WERI-Rb-1 (cell line): ENCODE results near the gene NT5DC1.

ENCODE experiments used
- DNase-seq: peaks from one replicate; pipeline ENCODE4 v3.0.0-alpha.2; 2020
- H3K27ac ChIP-seq: fragments of 250-450 bp; sonication (Bioruptor Pico); 2 replicates; pipeline ENCODE4 v1.5.1; 2020; ENCODE audit warnings: mild to moderate bottlenecking, moderate library complexity
- H3K27me3 ChIP-seq: fragments of 250-450 bp; sonication (Bioruptor Pico); 2 replicates; pipeline ENCODE4 v1.5.1; 2021; ENCODE audit warnings: mild to moderate bottlenecking, low read depth, moderate library complexity; ENCODE audit not compliant: insufficient read depth, severe bottlenecking
- H3K36me3 ChIP-seq: fragments of 250-450 bp; sonication (Bioruptor Pico); 2 replicates; pipeline ENCODE4 v1.5.1; 2020; ENCODE audit warnings: mild to moderate bottlenecking, moderate library complexity
- H3K4me3 ChIP-seq: 2 replicates; pipeline ENCODE4 v1.5.1; 2011; ENCODE audit warnings: low read depth, mild to moderate bottlenecking, control low read depth, low read length
- H3K9me3 ChIP-seq: fragments of 250-450 bp; sonication (Bioruptor Pico); 2 replicates; pipeline ENCODE4 v1.5.1; 2021; ENCODE audit warnings: mild to moderate bottlenecking, moderate library complexity; ENCODE audit not compliant: severe bottlenecking
- CTCF ChIP-seq: IDR thresholded peaks from 2 replicates; pipeline ENCODE4 v1.5.1; 2011; ENCODE audit warnings: low read depth, mild to moderate bottlenecking, control low read depth, inconsistent platforms, low read length

The NT5DC1 gene

GRCh38 chr6:116291701-116292396, 191.2 kb downstream of the NT5DC1 start:
- Histone ChIP-seq H3K27me3 (no peaks in the 10 kb centered on the region), H3K4me3 (no peak overlapping the region), H3K27ac (no peak overlapping the region), H3K9me3 (no peaks in the 10 kb centered on the region), H3K36me3 (no peaks in the 10 kb centered on the region)
- no peak for DNase-seq
- no peak for TF ChIP-seq CTCF

- Histone ChIP-seq H3K9me3 (no peaks in the 10 kb centered on the region), H3K36me3 (no peaks in the 10 kb centered on the region), H3K27me3 (no peaks in the 10 kb centered on the region), H3K4me3 (no peak overlapping the region), H3K27ac (no peak overlapping the region)
- no peak for DNase-seq
- TF ChIP-seq CTCF = no peak
Observed at GRCh38 chr6:116292553-116292952, 191.9 kb downstream of the NT5DC1 start.

- peaks cover 3% of the 10 kb centered on the region for H3K9me3 ChIP-seq
- H3K4me3 ChIP-seq = no peak overlapping the region
- H3K27me3 ChIP-seq = no peaks in the 10 kb centered on the region
- H3K27ac ChIP-seq = no peak overlapping the region
- no peaks in the 10 kb centered on the region for H3K36me3 ChIP-seq
- DNase-seq = no peak
- TF ChIP-seq CTCF = no peak
Observed at GRCh38 chr6:116298273-116298672, 197.6 kb downstream of the NT5DC1 start.

- Histone ChIP-seq H3K9me3 (peaks cover 3% of the 10 kb centered on the region), H3K4me3 (no peak overlapping the region), H3K36me3 (no peaks in the 10 kb centered on the region), H3K27me3 (no peaks in the 10 kb centered on the region), H3K27ac (no peak overlapping the region)
- no peak for TF ChIP-seq CTCF
- no peak for DNase-seq
Observed at GRCh38 chr6:116298973-116299372, 198.3 kb downstream of the NT5DC1 start.
